GM21515 (cell line): ENCODE results near the gene LRRC49.

Source experiments
- ATAC-seq: cut with Tn5 transposase; IDR thresholded peaks from one replicate; pipeline ENCODE4 v1.9.1; 2021; ENCODE audit not compliant: unreplicated experiment

Gene LRRC49

GRCh38 chr15:71049706-71050422 is 157.2 kb downstream of the LRRC49 start:
- ATAC-seq, result no peak

GRCh38 chr15:71050461-71050860 is 157.8 kb downstream of the LRRC49 start:
- no peak for ATAC-seq

DNA sequence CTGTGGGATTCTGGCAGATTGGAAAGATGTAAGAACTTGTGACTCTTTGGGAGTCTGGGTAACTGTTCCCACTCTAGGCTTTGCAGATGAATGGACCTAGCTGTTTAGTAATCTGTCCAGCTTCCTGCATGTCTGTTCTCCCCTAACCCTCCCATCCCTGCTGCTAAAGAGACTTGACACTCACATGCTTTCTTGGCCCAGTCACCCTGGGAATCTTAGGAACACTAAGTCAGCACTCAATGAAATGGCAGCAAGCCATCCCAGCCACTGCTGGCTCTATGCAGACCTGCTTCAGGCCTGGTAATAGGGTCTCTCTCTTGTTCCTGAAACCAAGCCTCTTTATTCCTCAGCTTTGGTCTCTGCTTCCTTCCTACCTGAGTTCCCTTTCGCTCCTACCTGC is 158.9 kb downstream of the LRRC49 start:
- no peak for ATAC-seq

DNA sequence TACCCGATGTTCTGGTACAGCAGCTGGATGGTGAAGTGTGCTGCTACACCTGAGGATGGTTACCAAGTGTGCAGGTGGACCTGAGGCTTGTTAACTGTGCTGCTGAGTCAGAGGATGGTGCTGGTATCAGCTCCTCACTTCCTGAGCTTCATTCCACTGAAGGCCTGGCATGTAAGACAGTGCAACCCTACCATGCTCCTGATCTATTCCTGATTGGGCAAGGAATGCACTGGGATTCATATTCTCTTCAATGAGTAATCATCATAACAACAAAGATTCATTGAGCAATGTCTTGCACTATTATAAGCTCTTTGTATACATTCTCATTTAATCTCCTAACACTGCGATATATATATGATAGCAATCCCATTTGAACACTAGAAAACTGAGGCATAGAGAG is 159.7 kb downstream of the LRRC49 start:
- ATAC-seq, result no peak

GRCh38 chr15:71054286-71054952 is 161.8 kb downstream of the LRRC49 start:
- ATAC-seq, result no peak

DNA sequence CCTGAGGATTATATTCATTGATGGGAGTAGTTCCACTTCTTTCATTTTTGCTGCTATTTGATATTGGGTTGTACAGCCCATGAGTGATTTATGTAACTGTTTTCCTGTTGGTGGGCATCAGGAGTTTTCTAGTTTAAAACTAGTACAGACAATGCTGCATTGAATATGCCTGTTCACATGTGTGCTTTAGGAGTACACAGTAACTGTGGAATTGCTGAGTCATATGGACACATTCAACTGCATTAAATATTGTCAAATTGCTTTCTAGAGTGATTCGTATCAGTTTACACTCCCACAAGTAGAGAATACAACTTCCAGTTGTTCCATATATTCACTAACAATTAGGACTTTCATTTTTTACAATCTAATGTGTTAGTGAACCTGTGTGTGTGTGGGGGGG is 162.8 kb downstream of the LRRC49 start:
- no peak for ATAC-seq

GRCh38 chr15:71056111-71056510 is 163.5 kb downstream of the LRRC49 start:
- ATAC-seq, result no peak

GRCh38 chr15:71057143-71057542 is 164.5 kb downstream of the LRRC49 start:
- ATAC-seq, result no peak

- no peak for ATAC-seq
Measured at GRCh38 chr15:71057581-71057980, 165.0 kb downstream of the LRRC49 start.

DNA sequence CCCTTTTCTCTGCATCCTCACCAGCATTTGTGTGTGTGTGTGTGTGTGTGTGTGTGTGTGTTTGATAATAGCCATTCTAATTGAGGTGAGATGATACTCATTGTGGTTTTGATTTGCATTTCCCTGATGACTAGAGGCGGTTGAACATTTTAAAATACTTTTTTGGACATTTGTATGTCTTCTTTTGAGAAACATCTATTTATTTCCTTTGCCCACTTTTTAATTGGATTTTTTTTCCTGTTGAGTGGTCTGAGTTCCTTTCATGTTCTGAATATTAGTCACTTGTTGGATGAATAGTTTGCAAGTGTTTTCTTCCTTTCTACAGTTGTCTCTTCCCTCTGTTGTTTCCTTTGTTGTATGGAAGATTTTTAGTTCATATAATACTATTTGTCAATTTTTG is 168.4 kb downstream of the LRRC49 start:
- no peak for ATAC-seq

- no peak for ATAC-seq
Measured at GRCh38 chr15:71066983-71067382, 174.4 kb downstream of the LRRC49 start.

- ATAC-seq, result no peak
Measured at GRCh38 chr15:71069693-71070092, 177.1 kb downstream of the LRRC49 start.

GRCh38 chr15:71071529-71071928 is 178.9 kb downstream of the LRRC49 start:
- ATAC-seq, result no peak

DNA sequence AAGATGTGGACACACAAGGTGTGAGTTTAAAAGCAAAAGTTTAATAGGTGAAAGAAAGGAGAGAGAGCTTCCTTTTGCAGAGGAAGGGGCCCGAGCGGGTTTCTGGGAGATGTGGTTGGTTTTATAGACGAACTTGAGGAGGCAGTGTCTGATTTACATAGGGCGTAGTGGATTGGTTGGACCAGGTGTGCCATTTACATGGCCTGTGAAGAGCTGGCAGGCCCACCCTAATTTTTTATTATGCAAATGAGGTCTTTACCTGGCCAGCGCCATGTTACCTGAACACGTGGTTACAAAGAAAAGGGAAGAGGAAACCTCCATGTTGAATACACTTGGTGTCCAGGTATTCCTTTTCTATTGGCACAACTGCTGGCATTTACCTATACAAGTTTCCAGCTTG is 179.8 kb downstream of the LRRC49 start:
- ATAC-seq, result no peak

GRCh38 chr15:71078506-71079207 is 186.0 kb downstream of the LRRC49 start:
- no peak for ATAC-seq

- ATAC-seq, result no peak
Measured at GRCh38 chr15:71079208-71080044, 186.8 kb downstream of the LRRC49 start.

GRCh38 chr15:71080166-71080565 is 187.5 kb downstream of the LRRC49 start:
- ATAC-seq, result no peak

DNA sequence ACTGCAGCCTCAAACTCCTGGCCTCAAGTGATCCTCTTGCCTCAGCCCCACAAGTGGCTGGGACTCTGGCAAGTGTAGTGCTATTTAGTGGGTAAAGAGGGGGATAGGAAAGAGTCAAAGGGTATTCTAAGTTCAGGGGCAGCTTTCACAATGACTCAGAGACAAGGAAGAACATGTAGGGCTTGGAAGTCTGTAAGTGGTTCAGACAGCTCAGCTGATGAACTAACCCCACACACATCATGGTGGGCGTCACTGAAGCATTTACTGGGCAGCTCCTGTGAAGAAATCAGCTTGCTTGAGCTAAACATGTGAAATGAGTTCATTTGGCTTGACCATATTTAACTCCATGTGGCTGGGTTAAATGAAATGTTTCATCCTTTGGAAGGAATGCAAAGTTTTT is 188.1 kb downstream of the LRRC49 start:
- no peak for ATAC-seq

DNA sequence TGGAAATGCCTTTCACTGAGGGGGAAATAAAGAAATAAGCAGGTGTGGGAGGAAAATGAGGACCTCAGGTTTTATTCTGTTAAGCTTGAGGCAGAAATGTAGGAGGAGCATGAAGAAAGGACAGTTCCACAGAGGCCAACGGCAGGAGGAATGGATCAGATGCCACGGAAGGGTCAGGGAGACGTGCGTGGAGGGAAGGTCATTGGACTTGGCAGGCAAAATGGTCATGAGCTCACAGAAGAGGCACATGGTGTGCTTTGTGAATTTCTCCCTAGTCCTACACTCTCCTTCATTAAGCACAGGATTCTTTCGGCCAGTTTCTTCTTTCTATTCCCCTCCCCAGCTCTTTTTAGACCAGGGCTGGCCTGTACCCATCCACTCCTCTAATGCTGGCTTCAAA is 190.2 kb downstream of the LRRC49 start:
- ATAC-seq, result no peak

GRCh38 chr15:71083349-71083748 is 190.7 kb downstream of the LRRC49 start:
- no peak for ATAC-seq

- ATAC-seq, result no peak
Measured at GRCh38 chr15:71084264-71084663, 191.6 kb downstream of the LRRC49 start.
